CD4-positive, alpha-beta T cell treated with Interleukin-15 for 1 hour (primary cell): ENCODE results near the gene ACSL6.

Experiments used
- DNase-seq: peaks from one replicate; pipeline ENCODE4 v3.0.0-alpha.2; 2020

The ACSL6 gene

DNA sequence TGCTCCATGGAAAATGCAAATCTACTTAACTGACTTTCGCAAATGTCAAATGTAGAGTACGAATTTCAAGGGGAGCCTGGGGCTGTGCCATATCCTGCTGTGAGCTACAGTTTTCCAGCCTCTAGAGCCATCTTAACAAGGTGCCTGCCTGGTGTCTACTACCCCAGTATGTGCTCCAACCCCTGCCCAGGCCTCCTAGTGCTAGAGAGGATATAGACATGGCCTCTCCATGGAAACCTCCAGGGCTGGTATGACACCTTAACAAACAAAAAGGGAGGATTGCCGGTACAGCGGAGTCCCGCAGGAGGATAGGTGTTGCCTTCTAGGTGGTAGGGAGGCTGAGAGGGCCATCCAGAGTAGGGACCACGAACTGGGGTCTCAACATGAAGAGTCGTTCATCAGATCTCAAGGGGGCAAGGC is 35.4 kb upstream of the ACSL6 start:
- DNase-seq: no peak

DNA sequence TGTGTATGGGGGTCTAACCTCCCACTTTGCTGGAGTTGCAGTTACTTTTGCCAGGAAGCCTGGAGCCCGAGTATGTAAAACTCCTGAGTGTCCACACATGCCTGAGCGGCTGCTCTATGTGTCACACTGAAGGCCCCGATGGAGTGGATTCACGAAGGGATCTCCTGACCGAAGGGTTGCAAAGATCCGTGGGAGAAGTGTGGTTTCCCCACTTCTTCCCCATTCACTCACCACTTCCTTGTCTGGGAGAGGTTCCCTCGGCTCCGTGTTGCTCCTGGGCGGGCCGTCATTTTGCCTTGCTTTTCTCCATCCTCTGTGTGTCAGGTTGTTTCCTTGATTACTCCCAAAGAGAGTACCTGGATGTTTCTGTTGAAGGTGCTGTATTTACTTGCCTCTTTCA is 32.7 kb upstream of the ACSL6 start:
- DNase-seq: no peak

DNA sequence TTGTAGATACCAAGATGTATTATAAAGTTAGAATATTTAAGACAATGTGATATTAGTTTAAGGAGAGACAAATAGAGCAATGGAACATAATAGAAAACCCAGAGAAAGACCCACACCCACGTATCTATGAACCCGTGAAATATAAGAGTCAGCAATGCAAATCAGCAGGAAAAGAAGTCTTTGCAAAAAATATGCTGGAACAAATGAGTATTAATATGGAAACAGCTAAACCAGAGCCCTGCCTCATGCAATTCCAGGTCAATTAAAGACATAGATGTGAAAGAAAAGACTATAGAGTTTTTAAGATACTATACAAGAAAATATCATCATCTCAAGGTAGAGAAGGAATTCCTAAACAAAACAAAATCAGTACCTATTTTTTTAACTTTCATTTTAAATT is 25.9 kb upstream of the ACSL6 start:
- DNase-seq: no peak

DNA sequence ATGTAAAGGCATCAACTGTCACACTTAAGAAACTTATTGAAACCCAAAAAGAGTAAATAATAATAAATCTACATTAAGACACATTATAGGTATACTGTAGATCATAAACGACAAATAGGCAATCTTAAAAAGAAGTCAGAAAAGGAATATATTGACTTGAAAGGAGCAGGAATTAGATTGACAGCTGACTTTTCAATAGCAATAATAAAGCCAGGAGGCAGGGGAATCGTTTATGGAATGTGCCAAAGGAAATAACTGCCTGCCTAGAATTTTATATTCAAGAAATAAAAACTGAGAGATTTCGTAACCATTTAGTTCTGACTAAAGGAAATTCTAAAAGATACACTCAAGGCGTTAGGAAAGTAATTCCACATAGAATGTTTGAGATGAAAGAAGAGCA is 21.7 kb upstream of the ACSL6 start:
- no peak for DNase-seq

DNA sequence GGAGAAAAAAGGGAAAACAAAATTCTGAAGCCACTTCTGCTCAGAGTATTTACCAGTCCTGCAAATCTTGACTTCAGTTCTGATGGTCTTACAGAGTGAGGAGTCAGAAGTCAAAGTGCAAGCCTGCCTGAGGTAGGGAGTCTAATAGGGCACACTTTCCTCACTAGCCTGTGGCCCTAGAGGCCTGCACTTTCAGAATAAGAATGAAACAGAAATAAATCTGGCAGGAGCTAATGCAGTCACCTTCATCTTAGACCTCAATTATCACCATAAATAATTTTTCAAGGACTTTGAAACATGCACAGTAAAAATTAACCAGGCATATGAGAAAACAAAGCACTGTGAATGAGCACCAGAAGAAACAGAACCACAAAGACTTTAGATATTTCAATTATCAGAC is 20.7 kb upstream of the ACSL6 start:
- DNase-seq: no peak

DNA sequence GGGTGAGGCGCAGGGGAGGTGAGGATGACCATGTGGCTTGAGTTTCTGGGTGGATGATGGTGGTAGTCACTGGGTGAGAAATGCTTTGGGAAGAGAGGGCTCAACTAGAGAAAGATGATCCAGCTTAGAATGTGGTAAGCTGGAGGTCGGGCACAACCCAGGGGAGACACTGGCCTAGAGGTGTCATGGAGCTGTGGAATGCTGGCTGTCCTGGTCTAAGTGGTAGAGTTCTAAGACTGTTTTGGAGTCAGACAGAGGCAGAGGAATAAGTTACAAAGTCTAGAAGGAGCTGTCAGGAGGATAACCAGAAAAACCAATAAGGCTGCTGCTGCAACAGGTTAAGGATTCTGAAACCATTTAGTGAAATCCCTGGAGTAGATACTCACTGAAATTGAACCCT is 19.2 kb upstream of the ACSL6 start:
- no peak for DNase-seq

DNA sequence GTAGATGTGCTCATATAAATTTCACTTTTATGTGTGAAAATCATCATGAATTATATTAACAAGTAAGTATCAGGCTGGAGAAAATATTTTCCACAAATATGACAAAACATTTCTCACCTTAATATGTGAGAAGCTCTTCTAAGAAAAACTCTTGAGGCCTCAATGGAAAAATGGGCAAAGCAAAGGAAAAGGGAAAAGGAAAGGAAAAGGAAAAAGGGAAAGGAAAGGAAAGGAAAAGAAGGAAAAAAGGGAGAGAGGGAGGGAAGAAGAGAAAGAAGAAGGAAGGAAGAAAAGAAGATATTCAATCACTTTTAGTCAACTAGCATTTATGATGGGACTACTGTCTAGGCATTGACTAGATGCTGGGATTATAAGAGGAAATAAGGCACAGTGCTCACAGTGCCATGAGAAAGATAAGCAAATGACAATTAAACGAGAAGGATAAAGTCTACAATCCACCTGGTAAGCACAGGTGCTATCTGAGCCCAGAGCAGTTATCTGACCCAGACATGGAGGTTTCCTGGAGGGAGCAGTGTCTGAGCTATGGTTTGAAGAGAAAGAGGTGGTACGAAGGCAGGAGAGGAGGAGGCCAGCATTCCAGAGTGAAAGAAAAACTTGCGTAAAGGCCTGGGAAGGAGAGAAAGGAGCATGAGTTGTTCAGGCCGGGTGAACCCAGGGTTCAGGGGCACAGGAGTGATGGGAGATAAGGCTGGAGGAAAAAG is 18.3 kb upstream of the ACSL6 start:
- no peak for DNase-seq

DNA sequence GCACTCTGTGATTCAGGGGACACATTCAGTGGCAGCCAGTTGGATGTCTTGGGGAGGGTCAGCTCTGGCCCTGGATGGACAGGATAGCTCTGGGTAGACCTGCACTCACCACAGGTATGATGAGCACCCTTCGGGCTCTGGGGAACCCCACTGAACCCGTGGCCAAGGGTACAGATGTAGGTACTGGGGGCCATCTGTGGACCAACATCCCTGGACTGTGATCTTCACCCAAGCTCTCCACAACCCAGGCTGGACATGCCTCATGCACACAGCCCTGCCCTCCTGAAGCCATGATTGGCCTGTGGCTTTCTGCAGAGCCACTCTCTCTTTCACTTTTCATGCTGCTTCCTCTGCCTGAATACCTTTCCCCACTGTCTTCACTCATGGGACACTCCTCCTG is 15.6 kb upstream of the ACSL6 start:
- no peak for DNase-seq

DNA sequence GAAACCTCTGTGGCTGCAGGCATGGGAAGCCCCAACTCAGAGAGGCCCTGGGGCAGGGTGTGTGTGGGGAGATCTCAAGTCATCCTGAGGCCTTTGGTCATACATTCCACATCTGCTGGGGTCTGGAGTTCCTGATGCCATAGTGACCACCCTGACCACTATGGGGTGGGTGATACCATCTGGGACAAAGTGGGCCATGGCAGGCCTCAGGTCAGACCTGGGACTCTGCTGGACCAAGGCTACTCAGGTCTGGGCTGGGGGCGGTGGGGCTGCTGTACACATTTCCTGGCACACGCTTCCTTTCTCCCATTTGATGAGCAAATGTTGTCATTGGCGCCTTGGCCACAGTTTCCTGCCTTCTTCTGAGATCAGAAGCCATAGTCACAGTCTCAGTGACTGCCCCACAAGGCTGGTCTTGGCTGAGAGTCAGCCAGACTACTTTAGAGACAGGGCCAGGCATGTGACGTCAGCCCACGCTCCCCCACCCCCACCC is 15.1 kb upstream of the ACSL6 start:
- DNase-seq: peak; percentile 62

DNA sequence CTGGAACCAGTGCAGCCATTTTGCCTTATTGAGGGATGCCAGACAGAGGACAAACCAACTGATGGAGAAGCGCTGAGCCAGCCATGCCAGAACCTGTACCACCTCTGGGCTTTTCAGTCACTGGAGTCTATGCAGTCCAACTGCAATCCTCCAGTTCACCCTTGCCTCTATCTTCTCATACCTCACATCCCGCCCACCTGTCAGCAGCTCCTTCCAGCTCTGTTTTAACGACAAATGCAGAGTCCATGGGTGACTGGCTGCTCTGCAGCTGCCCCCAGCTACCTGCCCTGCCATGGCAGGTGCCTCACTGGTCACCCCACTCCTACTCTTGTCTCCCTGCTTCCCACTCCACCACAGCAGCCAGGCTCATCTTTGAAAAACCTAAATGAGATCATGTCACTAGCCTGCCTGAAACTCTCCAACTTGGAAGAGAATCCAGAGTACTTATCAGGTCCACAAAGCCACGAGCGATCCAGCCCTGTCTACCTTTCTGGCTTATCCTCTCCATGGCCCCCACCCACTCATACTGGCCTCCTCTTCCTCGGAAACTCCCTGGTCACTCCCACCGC is 14.0 kb upstream of the ACSL6 start:
- DNase-seq: no peak

DNA sequence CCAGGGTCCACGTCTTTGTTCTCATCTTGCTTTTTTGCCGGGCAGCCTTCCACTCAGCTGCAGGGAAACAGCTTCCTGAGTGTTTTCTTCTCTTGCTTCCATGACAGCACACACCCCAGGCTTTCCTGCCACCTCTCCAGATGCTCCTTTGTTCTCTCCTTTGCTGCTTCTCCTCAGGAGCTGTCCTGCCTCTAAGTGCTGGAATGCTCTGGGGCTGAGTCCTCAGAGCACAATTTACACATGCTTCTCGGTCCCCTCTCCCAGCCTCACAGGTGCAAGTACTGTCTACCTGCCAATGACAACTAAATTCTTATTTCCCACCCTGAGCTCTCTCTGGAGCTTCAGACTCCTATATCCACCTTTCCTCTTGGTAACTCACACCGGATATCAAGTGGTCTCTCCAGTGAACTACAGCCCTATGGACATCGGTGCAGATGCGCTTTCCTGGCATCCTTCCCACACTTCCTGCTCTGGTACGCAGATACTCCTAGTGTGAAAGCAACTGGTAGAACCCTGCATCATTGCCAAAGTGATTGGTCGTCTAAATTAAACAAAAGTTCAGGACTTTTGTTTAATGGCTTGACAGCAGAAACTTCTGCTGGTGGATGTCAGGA is 13.4 kb upstream of the ACSL6 start:
- DNase-seq: no peak

DNA sequence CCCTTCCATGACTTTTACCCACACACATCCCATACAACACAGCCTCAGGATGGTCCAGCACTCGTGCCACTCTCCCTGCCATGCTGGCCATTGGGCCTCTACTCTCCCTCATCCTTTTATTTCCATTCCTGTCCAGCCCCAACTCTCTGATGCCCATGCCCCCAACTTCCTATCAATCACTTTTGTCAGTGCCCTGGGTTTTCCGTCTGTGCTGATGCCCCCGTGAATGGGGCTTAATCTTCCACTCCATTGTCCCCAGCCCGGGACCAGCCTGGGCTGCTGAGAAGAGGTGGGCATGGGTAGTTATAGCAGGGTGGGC is 12.6 kb upstream of the ACSL6 start:
- DNase-seq: no peak

DNA sequence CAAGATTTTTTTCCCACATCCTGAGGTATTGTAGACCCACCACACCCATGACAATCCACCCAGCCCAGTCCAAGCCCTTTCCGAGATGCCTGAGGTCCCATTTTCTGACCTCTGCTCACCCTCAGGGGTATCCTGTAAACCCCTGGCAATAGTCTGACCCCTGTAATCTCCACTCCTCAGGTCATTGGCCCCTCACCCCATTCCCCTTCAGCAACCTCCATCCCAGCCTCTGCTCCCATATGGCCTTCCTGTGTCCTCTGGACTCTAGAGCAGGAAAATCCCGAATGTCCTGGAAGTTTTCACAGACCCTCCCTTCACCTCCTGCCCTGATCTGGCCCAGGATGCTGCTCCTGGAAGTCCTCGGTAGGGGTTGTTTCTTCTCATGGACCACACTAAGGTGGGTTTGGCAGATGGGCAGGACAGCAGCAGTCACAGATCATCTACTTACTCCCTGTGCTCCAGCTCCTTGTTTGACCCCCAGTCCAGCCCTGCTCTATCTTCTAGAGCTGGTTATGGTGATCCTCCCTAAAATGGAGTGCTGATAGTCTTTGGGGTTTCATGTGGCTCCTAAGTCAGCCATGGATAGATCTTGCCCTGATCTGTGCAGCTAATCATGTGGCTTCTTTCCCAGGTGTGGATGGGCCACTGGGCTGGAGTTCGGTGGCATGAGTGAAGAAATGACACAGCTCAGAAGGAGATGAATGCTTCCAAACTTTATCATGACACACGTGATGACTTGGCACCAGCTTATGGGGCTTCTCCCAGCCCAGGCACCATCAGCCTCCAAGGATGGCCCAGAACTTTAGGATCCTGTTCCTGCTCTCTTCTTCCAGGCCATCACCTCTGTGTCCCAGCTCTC is 12.0 kb upstream of the ACSL6 start:
- DNase-seq: no peak

DNA sequence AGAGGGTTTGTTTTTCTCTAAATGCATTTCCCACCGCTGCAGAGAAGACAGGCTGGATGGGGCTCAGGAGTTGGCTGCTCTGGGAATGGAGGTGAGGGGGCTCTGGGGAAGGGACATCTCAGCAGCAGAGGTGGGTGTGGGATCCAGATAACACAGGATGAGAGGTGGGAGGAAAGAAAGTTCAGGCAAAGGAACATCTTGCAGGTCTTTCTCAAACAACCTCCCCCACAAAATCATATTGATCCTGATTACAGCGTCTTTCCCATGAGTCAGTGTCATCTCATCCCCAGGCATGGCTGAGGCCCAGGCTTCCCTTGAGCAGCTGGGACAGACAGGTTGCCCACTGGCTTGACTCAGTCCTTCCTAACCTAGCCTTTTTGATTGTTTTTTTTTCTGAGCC is 11.3 kb upstream of the ACSL6 start:
- DNase-seq: no peak

DNA sequence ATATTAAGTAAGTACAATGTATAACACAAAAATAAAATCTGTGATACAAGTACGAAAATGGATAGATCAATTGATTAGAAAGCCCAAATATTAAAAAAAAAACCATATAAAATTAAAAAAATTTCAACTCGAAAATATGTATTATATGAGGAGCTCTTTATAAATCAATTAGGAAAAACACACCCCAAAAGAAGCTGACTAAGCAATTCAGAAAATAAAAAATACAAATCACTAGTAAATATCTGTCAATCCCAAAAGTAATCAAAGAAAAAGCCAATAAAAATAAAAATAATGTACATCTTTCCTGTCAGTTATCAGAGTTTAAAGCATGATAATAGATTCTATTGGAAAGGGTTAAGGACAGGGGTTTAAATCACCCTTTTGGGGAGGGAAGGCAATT is 10.2 kb upstream of the ACSL6 start:
- no peak for DNase-seq

DNA sequence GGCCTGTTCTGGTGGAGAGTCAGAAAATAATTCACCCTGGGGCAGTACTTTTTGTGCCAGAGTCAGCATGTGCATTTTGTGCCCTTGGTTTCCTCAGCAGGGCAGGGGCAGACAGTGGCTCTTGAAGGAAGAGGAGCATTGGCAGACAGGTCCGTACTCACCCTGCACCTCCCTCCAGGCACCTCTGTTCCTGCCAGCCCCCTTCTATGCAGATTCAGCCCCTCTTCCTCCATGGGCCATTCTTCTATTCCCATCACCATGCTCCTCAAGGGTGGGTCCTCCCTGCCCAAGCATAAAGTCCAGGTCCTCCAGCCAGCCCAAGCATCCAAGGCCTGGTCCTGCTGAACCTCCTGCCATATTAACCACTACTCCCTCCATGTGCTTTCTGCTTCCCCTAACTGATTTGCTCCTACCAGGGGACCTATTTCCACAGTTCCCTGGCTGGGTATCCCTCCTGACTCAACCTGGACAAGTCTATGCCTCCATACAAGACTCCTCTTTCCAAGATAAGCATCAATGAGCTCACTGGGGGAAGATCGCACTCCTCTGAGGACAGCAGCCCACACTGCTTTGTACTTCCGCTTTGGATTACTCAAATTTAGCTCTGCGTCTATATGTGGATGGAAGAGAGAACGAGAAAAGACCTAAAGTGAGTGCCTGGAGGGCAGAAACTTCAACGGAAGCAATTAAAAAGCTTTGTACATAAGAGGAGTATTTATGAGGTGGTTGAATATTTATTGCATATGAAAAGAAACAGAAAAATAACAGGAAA is 9.3 kb upstream of the ACSL6 start:
- no peak for DNase-seq

DNA sequence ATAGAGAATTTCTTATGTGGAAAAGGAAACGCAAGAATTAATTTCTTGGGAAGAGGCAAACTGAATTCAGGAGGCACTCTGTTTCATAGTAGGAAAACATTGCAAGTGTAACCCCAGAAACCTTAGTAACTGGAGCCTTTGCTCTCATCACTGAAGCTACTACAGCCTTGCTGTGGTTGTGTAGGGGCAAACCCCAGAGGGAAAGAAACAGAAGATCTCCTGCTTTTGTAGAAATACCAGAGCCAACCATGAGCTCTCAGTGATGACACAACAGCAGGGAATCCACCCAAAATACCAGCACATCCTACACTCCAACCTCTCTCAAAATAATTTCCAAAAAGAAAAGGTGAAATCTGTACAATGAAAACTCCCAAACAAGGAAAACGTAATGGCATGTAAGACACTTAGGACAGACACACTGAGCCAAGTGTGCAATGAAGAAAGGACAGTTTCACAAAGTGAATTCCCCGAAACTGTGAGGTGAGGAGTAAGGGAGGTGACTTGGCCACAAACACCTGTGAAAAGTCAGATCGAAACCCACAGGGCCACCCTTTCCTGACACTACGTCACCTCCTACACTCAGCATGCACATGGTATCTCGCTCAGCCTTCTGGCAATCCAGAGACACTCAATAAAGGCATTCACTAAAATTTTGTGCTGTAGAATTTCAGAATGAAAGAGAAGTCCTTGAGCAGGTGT is 8.5 kb upstream of the ACSL6 start:
- peak; percentile 68 for DNase-seq

DNA sequence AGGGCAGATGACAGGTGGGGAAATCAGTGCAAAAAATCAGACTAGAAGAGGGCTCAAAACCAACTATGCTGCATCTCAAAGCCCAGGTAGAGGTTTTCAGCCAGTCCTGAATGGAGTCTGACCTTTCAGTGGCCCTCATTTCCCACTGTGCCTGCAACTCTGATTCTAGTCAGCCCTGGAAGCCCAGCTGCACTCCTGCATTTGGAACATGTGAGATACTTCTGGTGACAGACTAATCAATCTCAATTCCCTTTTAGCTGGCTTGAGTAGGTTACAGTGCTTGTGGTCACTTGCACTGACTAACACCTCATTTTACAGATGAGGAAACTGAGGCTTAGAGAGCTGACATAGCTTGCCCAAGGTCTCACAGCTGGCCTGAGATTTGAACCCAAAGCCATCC is 7.9 kb upstream of the ACSL6 start:
- no peak for DNase-seq

DNA sequence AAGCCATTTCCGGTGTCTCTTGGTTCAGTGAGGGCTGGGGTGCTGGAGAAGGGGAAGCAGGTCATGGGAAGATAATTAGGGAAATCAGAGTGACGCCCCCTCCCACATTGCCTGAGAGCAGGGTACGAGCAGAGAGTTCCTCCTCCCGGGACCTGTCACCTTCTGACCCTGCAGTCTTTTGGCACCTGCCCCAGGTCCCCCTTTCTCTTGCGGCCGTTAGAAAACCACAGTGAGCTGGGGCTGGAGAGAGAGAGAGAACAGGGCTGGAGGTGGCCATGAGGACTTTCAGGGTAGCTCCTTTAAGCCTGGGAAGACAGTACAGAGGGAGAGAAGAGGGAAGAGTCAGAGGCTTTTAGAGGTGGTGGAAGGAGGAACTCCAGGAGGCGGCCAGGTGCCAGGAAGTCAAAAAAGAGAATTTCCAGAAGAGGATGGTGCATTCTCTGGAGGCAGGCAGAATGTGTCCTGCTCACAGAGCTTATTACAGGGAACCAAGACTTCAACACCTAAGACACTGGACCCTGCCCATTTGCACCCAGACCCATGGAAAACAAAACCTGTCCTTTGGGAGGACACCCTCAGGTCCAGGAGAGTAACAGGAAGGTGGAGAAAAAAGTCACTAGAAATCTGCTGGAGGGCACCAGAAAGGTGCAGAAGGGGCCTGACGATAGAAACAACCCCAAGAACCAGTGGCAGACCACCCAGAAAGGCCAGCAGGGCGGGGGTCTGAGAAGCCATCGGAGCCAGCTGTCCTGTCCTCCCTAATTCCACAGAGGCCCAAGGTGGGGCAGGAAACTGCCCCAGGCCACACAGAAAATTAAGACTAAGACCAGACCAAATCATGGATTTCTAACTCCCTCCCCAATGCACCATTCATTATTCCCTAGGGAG is 6.5 kb upstream of the ACSL6 start:
- no peak for DNase-seq

DNA sequence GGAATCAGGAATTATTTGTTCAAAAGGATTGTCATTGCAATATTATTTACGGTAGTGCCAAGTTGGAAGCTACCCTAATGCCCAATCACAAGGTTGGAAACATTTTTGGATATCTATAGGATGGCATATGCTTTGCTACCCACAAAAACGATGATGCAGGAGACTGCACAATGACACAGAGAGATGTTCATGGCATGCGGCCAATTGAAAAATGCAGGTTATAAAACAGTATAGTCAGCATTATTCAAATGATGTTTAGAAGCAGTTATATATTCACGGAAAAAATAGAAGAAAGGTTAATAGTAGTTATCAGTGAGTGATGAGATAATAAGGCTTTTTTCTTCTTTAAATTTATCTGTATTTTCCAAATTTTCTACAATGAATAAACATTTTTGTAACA is 5.9 kb upstream of the ACSL6 start:
- no peak for DNase-seq

DNA sequence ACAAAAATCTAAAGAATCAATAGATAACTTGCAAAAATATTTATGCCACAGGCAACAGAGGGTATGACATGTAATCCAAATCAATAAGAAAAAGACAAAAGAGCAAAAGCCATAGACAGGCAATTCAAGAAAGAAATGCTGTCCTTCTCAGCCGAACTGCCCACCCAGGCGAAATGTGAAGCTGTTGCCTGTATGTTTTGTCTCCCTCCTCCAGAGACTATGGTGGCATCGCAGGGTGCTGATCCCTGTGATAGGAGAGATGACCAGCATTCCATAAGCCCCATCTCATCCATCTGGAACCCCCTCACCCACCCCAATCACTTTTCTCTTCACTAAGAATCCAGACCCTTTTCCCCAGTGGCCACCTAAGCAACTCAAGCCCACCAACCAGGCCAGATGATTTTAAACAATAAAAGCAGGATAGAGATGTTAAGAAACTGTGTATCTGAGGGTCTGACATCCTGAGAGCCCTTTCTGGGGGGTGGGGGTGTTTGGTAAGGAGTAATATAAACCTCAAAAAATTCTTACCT is 5.3 kb upstream of the ACSL6 start:
- DNase-seq: no peak
